ENCODE measurements around the gene GPR50. TPM values are rescaled to one million over a fixed set of nuclear protein-coding genes. Genes with fewer than 3 reads are reported as not detected.

The GPR50 gene
- total RNA-seq (2014; rRNA removed; shearing (Covaris generic)) = not detected in 2 replicates

DNA sequence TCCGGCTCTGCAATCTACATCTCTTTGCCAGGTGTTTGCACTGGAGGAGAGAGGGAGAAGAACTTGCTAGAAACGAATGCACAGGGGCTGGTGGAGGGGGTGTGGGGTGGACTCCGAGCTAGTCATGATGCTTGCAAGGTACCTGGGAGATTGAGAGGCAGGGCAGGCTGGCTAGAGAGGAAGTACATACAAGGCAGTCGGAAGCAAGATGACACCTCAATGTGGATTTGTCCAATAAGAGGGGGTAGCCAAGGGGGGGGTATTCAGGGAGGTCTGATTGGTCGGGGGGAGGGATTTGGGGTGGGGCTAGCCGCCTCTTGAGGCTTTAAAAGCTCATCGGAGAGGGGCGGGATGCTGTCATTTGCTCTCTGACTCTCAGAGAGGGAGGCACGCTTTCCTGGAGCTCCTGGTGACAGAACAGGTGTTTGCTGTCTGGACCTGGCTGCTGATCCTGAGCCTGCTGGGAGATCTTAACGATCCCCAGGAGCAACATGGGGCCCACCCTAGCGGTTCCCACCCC, at the start of gene GPR50:
TSS of gene GPR50 (plus strand) at position 354 of the 520 bp plus-strand sequence. CDS start at position 492, 138 bp downstream.
- Histone ChIP-seq H3K4me1 (replicated peaks) (no peaks in the 10 kb centered on the region), H3K27ac (no peak within 1 kb of the TSS), H3K27me3 (replicated peaks) (peaks cover 17% of the 10 kb centered on the region), H3K36me3 (no peaks in the 10 kb centered on the region), H3K4me3 (no peak within 1 kb of the TSS), H3K9me3 (replicated peaks) (no peaks in the 10 kb centered on the region)
- no peak for DNase-seq (ENCODE audit: low read depth in 1 of 2, low spot score in 2 of 2)

DNA sequence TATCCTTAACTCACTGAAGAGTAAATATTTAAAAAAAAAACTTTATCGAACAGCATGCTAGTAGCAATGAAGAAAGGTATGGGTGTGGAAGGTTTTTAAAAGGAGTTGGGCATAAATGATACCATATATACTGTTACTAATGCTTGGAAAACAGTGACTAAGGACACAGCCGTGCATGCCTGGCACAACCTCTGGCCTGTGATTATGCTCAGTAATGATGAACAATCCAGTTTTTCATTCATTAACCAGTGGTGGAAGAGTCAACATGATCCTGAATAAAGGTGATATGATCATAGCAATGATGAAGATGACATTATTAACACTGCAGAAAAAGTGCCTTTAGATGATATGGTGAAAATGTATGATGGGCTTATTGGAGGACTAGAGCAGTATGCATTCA, 43.9 kb upstream of the GPR50 start:
- Histone ChIP-seq H3K27ac (no peak overlapping the region), H3K36me3 (no peaks in the 10 kb centered on the region), H3K9me3 (replicated peaks) (no peaks in the 10 kb centered on the region), H3K4me3 (no peak overlapping the region), H3K4me1 (replicated peaks) (no peaks in the 10 kb centered on the region), H3K27me3 (replicated peaks) (no peaks in the 10 kb centered on the region)
- no peak for DNase-seq (ENCODE audit: low read depth in 1 of 2, low spot score in 2 of 2)

DNA sequence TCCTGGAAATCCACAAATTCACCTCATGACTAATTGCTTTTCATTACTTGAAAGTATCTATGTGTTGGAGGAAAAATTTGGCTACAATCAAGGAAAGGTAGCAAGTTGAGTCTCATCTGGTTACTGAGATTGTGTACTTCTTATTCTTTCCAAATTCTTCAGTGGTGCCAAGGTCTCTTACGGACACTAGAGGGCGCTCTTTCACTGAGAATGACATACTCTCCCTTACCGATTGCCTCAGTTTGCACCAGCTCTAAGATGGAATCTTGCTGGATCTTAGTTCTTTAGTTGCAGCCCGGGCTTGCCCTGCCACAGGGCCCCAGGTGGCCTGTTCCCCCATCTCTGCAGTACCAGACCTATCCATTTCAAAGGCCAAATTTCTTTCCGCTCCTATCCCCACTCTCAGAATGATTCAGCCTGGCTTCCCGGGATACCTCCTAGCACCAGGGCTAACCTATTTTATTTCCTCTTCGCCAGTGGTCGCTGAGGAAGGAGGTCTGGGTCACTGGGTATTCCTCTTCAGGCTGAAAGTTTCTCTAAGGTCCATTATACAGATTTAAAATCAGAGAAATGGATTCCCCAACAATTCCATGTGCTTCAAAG, 24.6 kb upstream of the GPR50 start:
- H3K27me3 ChIP-seq (replicated peaks) = no peaks in the 10 kb centered on the region
- H3K4me3 ChIP-seq = no peak overlapping the region
- H3K27ac ChIP-seq = no peak overlapping the region
- H3K9me3 ChIP-seq (replicated peaks) = no peaks in the 10 kb centered on the region
- peak in 1 of 2 experiments; percentile 9 for DNase-seq (ENCODE audit: low read depth in 1 of 2, low spot score in 2 of 2)
- H3K36me3 ChIP-seq = no peaks in the 10 kb centered on the region
- no peaks in the 10 kb centered on the region for H3K4me1 ChIP-seq (replicated peaks)

DNA sequence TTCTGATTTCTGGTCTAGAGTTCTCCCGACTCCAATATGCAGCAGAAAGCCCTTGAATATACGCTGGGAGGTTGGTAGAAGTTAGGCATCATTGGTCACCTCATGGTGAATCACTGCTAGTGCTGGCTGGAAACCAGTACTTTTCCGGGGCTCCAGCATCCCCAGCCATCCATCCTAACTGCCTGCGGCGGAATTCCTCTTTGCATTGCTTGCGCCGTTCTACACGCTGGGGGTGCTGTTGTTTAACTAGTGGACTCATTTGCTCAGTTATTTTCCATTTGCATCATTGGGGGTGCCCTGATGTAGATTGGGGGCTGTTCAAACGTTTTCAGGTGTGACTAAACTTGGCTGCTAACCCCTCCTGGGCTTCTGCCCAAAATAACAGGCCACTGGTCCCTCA, 23.3 kb upstream of the GPR50 start:
- Histone ChIP-seq H3K36me3 (no peaks in the 10 kb centered on the region), H3K9me3 (replicated peaks) (no peaks in the 10 kb centered on the region), H3K27me3 (replicated peaks) (no peaks in the 10 kb centered on the region), H3K4me1 (replicated peaks) (no peaks in the 10 kb centered on the region), H3K27ac (no peak overlapping the region), H3K4me3 (no peak overlapping the region)
- no peak for DNase-seq (ENCODE audit: low read depth in 1 of 2, low spot score in 2 of 2)

DNA sequence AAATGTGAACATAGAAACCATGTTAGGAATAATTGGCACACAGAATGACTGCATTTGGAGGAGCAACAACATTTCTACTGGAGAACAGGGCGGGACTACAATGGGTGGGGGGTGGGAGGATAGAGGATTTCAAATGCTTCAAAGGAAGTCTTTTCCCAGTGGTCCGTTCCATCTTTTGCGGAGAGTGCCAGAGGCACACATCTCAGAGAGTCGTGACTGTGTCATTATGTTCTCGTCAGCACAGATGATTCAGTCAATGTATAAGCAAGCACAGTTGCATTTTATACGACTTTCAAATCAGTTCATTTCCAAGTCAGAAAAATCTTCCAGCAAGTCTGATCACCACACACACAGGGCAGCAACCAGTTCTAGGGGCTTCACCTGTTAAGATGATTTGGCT, 22.7 kb upstream of the GPR50 start:
- Histone ChIP-seq H3K36me3 (no peaks in the 10 kb centered on the region), H3K27me3 (replicated peaks) (no peaks in the 10 kb centered on the region), H3K4me1 (replicated peaks) (no peaks in the 10 kb centered on the region), H3K9me3 (replicated peaks) (no peaks in the 10 kb centered on the region), H3K4me3 (no peak overlapping the region), H3K27ac (no peak overlapping the region)
- no peak for DNase-seq (ENCODE audit: low read depth in 1 of 2, low spot score in 2 of 2)

DNA sequence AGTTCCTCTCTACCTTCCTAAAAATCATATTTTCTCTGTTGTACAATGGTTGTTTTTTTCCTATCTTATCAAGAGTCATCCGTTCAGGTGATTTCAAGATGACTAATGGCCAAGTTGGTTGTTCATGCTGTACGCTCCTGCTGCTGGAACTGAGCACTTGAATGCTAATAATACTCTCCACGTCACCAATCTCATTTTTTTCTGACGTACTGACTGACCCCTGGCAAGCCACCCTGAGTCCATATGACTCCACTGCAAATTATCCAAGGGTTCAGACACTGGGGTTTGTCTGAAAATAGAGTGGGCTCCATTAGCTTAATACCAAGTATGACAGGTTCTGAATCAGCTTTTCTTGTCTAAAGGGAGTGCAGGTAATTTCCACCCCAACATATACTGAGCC, 21.1 kb upstream of the GPR50 start:
- DNase-seq (ENCODE audit: low read depth in 1 of 2, low spot score in 2 of 2) = no peak
- no peaks in the 10 kb centered on the region for H3K9me3 ChIP-seq (replicated peaks)
- H3K27ac ChIP-seq = no peak overlapping the region
- H3K4me1 ChIP-seq (replicated peaks) = no peaks in the 10 kb centered on the region
- H3K4me3 ChIP-seq = no peak overlapping the region
- no peaks in the 10 kb centered on the region for H3K27me3 ChIP-seq (replicated peaks)
- H3K36me3 ChIP-seq = no peaks in the 10 kb centered on the region

DNA sequence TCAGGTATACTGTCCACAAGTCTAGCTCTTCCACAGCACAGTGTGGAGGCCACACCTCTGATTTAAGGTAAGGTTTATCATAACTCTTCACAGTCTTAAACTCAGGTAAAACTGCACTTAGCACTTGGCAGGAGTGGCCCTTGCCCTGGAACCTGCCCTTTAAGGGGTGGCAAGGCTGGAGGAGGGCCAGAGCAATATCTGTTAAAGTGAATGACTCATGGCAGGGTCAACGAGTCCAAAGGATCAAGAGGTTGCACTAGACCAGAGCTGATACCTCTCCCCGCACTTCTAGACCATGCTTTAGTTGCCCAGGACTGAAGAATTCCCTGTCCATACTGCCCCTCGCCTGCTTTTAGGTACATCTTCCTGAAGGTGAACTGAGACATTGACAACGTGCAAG, 14.7 kb upstream of the GPR50 start:
- no peaks in the 10 kb centered on the region for H3K36me3 ChIP-seq
- no peaks in the 10 kb centered on the region for H3K4me1 ChIP-seq (replicated peaks)
- no peak overlapping the region for H3K27ac ChIP-seq
- H3K9me3 ChIP-seq (replicated peaks) = no peaks in the 10 kb centered on the region
- no peak overlapping the region for H3K4me3 ChIP-seq
- DNase-seq (ENCODE audit: low read depth in 1 of 2, low spot score in 2 of 2) = no peak
- no peaks in the 10 kb centered on the region for H3K27me3 ChIP-seq (replicated peaks)

DNA sequence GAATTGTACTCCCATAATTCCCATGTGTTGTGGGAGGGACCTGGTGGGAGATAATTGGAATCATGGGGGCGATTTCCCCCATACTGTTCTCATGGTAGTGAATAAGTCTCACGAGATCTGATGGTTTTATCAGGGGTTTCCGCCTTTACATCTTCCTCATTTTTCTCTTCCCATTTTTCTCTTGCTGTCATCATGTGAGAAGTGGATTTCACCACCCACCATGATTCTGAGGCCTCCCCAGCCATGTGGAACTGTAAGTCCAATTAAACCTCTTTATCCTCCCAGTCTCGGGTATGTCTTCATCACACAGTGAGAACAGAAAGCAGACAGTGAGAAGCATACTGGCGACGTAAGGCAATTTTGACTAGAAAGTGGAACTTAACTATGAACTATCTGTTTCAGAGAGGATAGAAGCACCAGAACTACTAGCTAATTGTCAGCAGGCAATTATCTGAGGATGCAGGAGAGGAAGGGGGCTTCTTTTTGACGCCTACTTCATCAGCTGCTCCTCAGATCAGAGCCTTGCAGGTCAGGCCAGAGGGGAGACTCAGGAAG, 8.5 kb upstream of the GPR50 start:
- Histone ChIP-seq H3K27me3 (replicated peaks) (no peaks in the 10 kb centered on the region), H3K4me1 (replicated peaks) (no peaks in the 10 kb centered on the region)
- DNase-seq (ENCODE audit: low read depth in 1 of 2, low spot score in 2 of 2) = no peak

DNA sequence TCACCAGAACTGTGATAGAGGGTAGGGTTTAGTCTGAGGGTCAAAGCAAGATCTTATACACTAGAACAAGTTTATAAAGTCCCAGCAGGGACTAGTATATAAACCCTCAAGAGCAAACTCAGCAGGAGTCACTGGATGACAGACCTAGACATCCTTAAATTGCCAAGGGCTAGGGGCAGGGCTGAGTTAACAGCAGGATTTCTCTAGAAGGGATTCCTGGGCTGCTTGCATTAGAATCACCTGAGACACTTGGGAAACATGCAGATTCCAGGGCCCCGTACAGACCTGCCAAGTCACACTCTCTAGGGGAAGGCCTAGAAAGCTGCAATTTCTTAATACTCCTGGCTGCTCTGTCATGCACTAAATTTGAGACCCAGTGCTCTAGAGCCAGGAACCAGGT, 6.6 kb upstream of the GPR50 start:
- Histone ChIP-seq H3K4me1 (replicated peaks) (no peaks in the 10 kb centered on the region), H3K9me3 (replicated peaks) (no peaks in the 10 kb centered on the region), H3K27me3 (replicated peaks) (0 out of 2 replicates have a peak, but pooled peaks cover 4% of the 10 kb centered on the region), H3K36me3 (no peaks in the 10 kb centered on the region), H3K4me3 (no peak overlapping the region), H3K27ac (no peak overlapping the region)
- no peak for DNase-seq (ENCODE audit: low read depth in 1 of 2, low spot score in 2 of 2)

More for the DNA sequence above, 8.5 kb upstream of the GPR50 start:
- no peak overlapping the region for H3K4me3 ChIP-seq
- H3K9me3 ChIP-seq (replicated peaks) = no peaks in the 10 kb centered on the region
- H3K36me3 ChIP-seq = no peaks in the 10 kb centered on the region
- no peak overlapping the region for H3K27ac ChIP-seq

DNA sequence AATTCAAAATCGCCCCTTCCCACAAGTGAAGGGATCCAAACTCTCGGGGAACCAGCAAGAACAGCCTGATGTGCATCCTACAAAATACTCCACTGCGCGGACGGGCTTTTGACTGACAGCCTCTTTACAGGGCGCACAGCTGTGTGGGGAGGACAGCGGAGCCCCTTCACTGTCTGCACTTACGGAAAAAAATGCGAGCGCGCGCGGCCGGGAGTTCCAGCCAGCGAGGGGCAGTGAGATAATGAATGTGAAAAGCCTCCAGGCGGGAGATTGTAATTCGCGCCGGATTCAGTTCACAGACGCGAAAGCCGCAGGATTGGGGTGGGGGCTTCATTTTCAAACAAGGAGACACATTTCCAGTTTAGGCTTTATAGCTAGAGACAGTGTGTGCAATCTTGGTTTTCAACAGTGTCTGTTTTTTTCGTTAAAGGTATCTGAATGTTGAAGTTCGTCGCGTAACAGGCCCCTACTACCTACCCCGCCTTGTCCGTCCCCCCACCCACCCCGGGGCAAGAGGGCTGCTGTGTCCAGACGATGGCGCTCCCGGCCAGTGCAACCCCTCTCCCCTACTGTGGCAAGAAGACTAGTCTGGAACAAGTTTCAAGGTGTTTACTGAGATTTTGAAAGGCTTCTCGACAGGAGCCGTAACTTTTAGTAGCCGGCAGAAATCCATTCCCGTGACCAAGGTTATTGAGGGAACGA, 1.7 kb upstream of the GPR50 start:
- Histone ChIP-seq H3K4me1 (replicated peaks) (no peaks in the 10 kb centered on the region), H3K27me3 (replicated peaks) (peaks cover 17% of the 10 kb centered on the region), H3K9me3 (replicated peaks) (no peaks in the 10 kb centered on the region), H3K27ac (no peak overlapping the region), H3K4me3 (no peak overlapping the region), H3K36me3 (no peaks in the 10 kb centered on the region)
- no peak for DNase-seq (ENCODE audit: low read depth in 1 of 2, low spot score in 2 of 2)

DNA sequence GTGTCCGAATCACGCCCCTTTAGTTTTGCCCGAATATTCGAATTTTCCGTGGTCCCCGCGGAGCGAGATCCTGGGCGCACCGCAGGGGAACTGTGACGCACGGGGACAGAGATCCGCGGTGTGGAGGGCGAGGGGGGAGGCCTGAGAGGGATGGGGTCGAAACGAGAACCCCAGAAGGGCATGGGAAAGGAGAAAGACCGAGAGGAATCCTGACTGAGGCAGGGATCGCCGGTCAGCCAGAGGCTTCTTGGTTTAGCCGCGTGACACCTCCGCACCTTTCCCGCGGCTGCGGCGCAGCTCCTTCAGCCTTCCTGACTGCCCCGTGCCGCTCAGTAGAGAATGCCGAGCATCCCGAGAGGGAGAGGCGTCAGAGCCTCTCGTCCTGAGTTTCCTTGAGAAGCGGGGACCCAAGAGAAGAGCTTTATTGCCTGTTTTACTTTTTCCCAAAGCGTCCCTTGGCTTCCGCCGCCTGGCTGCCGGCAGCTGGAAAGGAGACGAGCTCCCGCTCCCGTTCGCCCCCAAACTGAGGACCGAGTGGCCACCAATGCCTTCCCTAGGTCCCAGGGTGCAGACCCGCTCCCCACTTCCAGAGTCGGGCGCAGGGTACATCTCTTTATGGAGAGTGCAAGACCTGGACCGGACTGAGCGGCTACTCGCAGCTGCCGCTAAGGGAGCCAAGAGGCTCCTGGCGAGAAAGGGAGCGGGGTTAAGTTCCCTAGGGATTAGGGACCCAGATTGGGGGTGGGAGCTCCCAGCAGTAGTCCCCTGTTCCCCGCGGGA, 911 bp upstream of the GPR50 start:
- Histone ChIP-seq H3K4me3 (no peak overlapping the region), H3K27me3 (replicated peaks) (peaks cover 17% of the 10 kb centered on the region), H3K27ac (no peak overlapping the region), H3K36me3 (no peaks in the 10 kb centered on the region), H3K9me3 (replicated peaks) (no peaks in the 10 kb centered on the region), H3K4me1 (replicated peaks) (no peaks in the 10 kb centered on the region)
- DNase-seq (ENCODE audit: low read depth in 1 of 2, low spot score in 2 of 2) = no peak

DNA sequence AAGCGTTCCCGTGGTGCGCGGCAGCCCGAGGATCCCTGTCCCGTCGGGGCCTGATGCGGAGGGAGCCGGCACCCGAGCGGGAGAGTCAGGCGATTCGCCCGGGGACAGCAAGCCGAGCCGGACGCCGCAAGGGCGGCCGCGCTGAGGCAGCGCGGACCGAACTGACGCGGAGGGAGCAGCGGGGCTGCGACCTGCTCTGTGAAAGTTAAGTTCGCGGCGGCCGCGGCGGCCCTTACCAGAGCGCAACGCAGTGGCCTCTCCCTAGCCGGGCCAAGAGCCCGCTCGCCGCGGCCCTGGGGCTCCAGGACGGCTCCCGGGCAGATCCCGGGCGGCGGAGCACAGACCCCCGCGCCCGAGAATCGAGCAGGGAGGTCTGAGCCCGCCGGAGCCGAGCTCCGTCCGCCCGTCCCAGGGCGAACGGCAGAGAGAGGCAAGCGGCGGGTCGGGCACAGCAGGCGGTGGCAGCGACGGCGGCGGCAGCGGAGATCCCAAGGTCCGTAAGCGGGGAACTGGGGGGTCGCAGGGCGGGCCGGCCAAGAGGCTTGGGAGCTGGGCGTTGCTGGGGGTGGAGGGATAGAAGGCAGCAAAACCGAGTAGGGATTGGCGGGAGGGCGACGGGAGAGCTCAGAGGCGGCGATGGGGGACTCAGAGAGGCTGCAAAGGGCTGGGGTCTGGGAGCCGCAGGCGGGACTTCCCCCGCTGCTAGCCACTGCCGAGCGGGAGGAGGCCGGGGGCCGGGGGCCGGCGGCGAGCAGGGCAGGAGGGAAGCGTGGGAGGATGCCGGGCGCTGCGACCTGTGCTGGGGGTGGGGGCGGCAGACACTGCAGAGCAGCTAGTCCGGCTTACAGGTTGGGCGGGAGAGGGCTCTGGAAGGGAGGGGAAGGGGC, 1.0 kb downstream of the GPR50 start:
- no peak overlapping the region for H3K4me3 ChIP-seq
- H3K27me3 ChIP-seq (replicated peaks) = peaks cover 17% of the 10 kb centered on the region
- no peak overlapping the region for H3K27ac ChIP-seq
- H3K4me1 ChIP-seq (replicated peaks) = no peaks in the 10 kb centered on the region
- H3K9me3 ChIP-seq (replicated peaks) = no peaks in the 10 kb centered on the region
- H3K36me3 ChIP-seq = no peaks in the 10 kb centered on the region
- no peak for DNase-seq (ENCODE audit: low read depth in 1 of 2, low spot score in 2 of 2)

DNA sequence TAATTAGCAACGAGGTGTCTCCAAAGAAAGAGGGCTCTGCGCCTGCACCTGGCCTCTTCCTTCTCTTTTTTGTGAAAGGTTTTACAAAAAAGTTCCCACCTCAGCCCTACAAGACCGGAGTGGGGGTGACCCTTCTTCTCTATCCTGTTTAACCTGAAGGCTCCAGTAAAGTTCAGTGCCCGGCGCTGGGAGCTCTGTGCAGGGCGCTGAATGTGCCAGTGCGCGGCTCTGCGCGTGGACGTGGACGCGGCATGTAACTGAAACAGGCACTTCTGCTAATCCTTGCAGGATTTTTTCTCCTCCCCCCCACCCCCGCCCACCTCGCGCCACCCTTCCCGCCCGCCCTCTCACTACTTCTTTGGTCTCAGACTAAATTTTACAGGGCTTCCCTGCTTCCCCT, 2.4 kb downstream of the GPR50 start:
- no peak overlapping the region for H3K27ac ChIP-seq
- peaks cover 14% of the 10 kb centered on the region for H3K27me3 ChIP-seq (replicated peaks)
- no peaks in the 10 kb centered on the region for H3K36me3 ChIP-seq
- H3K4me1 ChIP-seq (replicated peaks) = no peaks in the 10 kb centered on the region
- H3K9me3 ChIP-seq (replicated peaks) = no peaks in the 10 kb centered on the region
- DNase-seq (ENCODE audit: low read depth in 1 of 2, low spot score in 2 of 2) = no peak
- H3K4me3 ChIP-seq = no peak overlapping the region

All from SJSA1 (cell line).